DND-41 (cell line): ENCODE measurements around the gene KLHDC7B.

Experiments used
- ATAC-seq: fragments of 200-7000 bp; cut with Tn5 transposase; 3 replicates; pipeline ENCODE4 v1.9.1; 2021; ENCODE audit warnings: low read depth; ENCODE audit not compliant: insufficient read depth
- DNase-seq: peaks from one replicate; pipeline ENCODE4 v3.0.0-alpha.2; 2020
- H2AFZ ChIP-seq: 2 replicates; pipeline ENCODE4 v1.6.0; 2012; ENCODE audit warnings: low read depth, low read length
- H3K27ac ChIP-seq: 2 replicates; pipeline ENCODE4 v1.5.1; 2012; ENCODE audit warnings: low read length, inconsistent platforms
- H3K27me3 ChIP-seq: fragments of 200-600 bp; sonication (generic); 2 replicates; pipeline ENCODE4 v1.6.0; 2012; ENCODE audit warnings: low read length, mild to moderate bottlenecking, inconsistent platforms; ENCODE audit not compliant: insufficient read depth, poor library complexity
- H3K36me3 ChIP-seq: 2 replicates; pipeline ENCODE4 v1.5.1; 2012; ENCODE audit warnings: low read length, inconsistent platforms; ENCODE audit not compliant: insufficient read depth
- H3K4me1 ChIP-seq: 2 replicates; pipeline ENCODE4 v1.5.1; 2012; ENCODE audit warnings: mild to moderate bottlenecking, low read length; ENCODE audit not compliant: insufficient read depth
- H3K4me2 ChIP-seq: 2 replicates; pipeline ENCODE4 v1.6.0; 2012; ENCODE audit warnings: mild to moderate bottlenecking, moderate library complexity, low read length, inconsistent platforms; ENCODE audit not compliant: insufficient read depth
- H3K4me3 ChIP-seq, 2 experiments: fragments of 200-600 bp in 1 of 2; shearing (Covaris generic) in 1 of 2; 2 replicates each; pipeline ENCODE4 v1.5.1; 2012 to 2016; ENCODE audit warnings: inconsistent platforms in 2 of 2, low read length in 2 of 2, mild to moderate bottlenecking in 2 of 2, low read depth in 1 of 2, moderate library complexity in 1 of 2
- H3K79me2 ChIP-seq: 2 replicates; pipeline ENCODE4 v1.6.0; 2012; ENCODE audit warnings: low read length, inconsistent platforms; ENCODE audit not compliant: insufficient read depth
- H3K9ac ChIP-seq: 2 replicates; pipeline ENCODE4 v1.6.0; 2012; ENCODE audit warnings: low read depth, mild to moderate bottlenecking, inconsistent platforms, low read length, moderate library complexity
- H3K9me3 ChIP-seq: 2 replicates; pipeline ENCODE4 v1.5.1; 2012; ENCODE audit warnings: low read length, moderate library complexity, mild to moderate bottlenecking, inconsistent platforms; ENCODE audit not compliant: insufficient read depth, severe bottlenecking
- H4K20me1 ChIP-seq: 2 replicates; pipeline ENCODE4 v1.6.0; 2012; ENCODE audit warnings: low read length; ENCODE audit not compliant: insufficient read depth
- EZH2 ChIP-seq: IDR thresholded peaks from 3 replicates; pipeline ENCODE4 v1.6.1; 2012; ENCODE audit warnings: borderline replicate concordance, low read depth, mild to moderate bottlenecking, moderate library complexity, low read length, inconsistent platforms; ENCODE audit not compliant: severe bottlenecking
- TF ChIP-seq, protein P1 (sequence below): IDR thresholded peaks from 2 replicates; pipeline ENCODE4 v1.5.1; 2012; ENCODE audit warnings: borderline replicate concordance, low read length, moderate library complexity, mild to moderate bottlenecking; ENCODE audit not compliant: poor library complexity, severe bottlenecking; ENCODE audit errors: extremely low read depth

KLHDC7B gene

GRCh38 chr22:50576806-50577696, 31.4 kb downstream of the KLHDC7B start:
- TF ChIP-seq, protein P1, sequence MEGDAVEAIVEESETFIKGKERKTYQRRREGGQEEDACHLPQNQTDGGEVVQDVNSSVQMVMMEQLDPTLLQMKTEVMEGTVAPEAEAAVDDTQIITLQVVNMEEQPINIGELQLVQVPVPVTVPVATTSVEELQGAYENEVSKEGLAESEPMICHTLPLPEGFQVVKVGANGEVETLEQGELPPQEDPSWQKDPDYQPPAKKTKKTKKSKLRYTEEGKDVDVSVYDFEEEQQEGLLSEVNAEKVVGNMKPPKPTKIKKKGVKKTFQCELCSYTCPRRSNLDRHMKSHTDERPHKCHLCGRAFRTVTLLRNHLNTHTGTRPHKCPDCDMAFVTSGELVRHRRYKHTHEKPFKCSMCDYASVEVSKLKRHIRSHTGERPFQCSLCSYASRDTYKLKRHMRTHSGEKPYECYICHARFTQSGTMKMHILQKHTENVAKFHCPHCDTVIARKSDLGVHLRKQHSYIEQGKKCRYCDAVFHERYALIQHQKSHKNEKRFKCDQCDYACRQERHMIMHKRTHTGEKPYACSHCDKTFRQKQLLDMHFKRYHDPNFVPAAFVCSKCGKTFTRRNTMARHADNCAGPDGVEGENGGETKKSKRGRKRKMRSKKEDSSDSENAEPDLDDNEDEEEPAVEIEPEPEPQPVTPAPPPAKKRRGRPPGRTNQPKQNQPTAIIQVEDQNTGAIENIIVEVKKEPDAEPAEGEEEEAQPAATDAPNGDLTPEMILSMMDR, result no peak
- TF ChIP-seq EZH2, result no peak
- Histone ChIP-seq H4K20me1 (peaks cover 16% of the 10 kb centered on the region), H3K27me3 (no peaks in the 10 kb centered on the region), H3K4me1 (peaks cover 22% of the 10 kb centered on the region), H3K9ac (no peak overlapping the region), H3K4me3 (no peak overlapping the region), H2AFZ (no peak overlapping the region), H3K9me3 (no peaks in the 10 kb centered on the region), H3K36me3 (peaks cover 86% of the 10 kb centered on the region), H3K27ac (no peak overlapping the region), H3K4me2 (no peak overlapping the region), H3K79me2 (peaks cover 11% of the 10 kb centered on the region)
- DNase-seq (no peak), ATAC-seq (no peak)

DNA sequence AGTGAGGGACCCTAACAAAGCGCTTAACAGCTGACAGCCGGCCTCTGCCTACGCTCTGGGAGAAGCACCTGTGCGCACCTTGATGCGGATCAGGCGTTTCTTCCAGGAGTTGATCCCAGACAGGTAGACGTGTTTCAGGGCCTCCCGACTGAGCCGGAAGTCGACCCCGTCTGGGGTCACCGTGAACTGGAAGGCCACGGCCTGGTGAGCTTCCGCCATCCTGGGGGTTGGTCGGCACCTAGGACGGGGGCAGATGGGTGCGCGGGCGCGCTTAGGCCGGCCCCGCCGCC, 31.9 kb downstream of the KLHDC7B start:
- H2AFZ ChIP-seq, result no peak overlapping the region
- TF ChIP-seq, protein P1, result no peak
- TF ChIP-seq EZH2, result no peak
- no peaks in the 10 kb centered on the region for H3K27me3 ChIP-seq

DNA sequence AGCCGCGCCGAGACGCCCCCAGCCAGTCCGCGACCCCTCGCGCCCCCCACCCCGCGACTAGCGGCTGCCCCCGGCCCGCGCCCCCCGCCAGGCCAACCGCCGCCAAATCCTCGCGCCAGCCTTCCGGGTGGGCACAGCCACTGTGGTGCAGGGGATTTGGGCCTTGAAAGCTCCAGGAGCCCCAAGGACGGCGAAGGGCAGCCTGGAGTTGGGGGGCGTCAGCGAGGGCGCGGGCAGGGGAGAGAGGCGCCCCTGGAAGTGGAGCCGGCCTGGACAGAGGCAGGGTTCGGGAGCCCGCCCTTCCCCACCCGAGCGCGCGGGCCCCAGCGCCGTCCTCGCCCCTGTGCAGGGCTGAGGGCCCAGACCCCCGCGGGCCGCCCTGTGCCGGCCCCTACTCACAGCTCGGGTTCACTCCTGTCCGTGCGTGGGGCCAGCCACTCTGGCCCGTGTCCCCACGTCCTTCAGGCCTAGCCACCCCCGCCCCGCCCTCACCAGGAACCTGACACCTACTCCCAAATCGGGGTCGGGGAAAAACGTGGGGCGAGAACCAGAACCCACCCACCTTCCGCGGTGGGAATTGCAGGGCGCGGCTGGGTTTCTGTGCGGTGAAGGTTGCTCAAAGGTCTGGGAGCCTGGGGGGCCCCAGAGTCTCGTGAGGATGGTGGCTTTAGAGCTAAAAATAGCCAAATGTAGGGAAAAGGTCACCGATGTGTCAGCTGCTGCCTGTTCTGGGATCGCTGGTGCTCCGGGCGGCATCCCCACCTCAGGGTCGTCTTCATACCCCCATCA, 32.5 kb downstream of the KLHDC7B start, which contains the start of gene CPT1B:
Gene CPT1B (minus strand): TSS at position 441 of the 789 bp plus-strand sequence. CDS start 512 bp downstream, outside the sequence.
- peaks cover 76% of the 10 kb centered on the region for H3K36me3 ChIP-seq
- H3K27me3 ChIP-seq, result no peaks in the 10 kb centered on the region
- H2AFZ ChIP-seq, result no peak within 1 kb of the TSS
- no peak within 1 kb of the TSS for H3K27ac ChIP-seq
- no peak for DNase-seq
- H3K4me3 ChIP-seq, result no peak within 1 kb of the TSS
- no peak for ATAC-seq
- no peaks in the 10 kb centered on the region for H3K9me3 ChIP-seq
- no peak within 1 kb of the TSS for H3K9ac ChIP-seq
- no peak within 1 kb of the TSS for H3K4me2 ChIP-seq
- H4K20me1 ChIP-seq, result peaks cover 16% of the 10 kb centered on the region
- H3K4me1 ChIP-seq, result peaks cover 23% of the 10 kb centered on the region
- TF ChIP-seq, protein P1, result no peak
- TF ChIP-seq EZH2, result no peak
- peaks cover 16% of the 10 kb centered on the region for H3K79me2 ChIP-seq

More for the DNA sequence above, 31.9 kb downstream of the KLHDC7B start:
- Histone ChIP-seq H3K4me3 (no peak overlapping the region), H3K27ac (no peak overlapping the region), H3K4me2 (no peak overlapping the region), H3K79me2 (peaks cover 15% of the 10 kb centered on the region), H3K9me3 (no peaks in the 10 kb centered on the region), H3K36me3 (peaks cover 82% of the 10 kb centered on the region), H3K4me1 (peaks cover 23% of the 10 kb centered on the region), H4K20me1 (peaks cover 16% of the 10 kb centered on the region), H3K9ac (no peak overlapping the region)
- DNase-seq (no peak), ATAC-seq (no peak)
